ENCODE data around the gene GPR171.

DNA sequence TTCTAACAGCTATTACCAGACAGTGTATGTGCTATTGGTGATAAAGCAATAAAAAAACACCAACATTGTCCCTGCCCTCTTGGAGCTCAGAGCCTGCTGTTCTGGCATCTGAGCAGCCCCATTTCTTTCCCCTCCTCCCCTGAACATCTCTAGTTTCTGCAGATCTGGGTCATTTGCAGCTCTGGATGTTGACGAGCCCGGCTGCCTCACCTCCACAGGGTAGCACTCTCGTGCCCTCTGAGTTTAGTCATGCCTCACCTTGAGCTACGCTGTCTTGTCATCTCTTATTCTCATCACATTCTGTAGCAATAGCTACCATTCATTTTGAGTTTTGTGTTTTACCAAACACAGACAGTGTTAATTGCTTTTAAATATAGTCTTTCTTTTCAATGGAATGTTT lies 30.0 kb upstream of the GPR171 start:
- TF ChIP-seq, protein P1, sequence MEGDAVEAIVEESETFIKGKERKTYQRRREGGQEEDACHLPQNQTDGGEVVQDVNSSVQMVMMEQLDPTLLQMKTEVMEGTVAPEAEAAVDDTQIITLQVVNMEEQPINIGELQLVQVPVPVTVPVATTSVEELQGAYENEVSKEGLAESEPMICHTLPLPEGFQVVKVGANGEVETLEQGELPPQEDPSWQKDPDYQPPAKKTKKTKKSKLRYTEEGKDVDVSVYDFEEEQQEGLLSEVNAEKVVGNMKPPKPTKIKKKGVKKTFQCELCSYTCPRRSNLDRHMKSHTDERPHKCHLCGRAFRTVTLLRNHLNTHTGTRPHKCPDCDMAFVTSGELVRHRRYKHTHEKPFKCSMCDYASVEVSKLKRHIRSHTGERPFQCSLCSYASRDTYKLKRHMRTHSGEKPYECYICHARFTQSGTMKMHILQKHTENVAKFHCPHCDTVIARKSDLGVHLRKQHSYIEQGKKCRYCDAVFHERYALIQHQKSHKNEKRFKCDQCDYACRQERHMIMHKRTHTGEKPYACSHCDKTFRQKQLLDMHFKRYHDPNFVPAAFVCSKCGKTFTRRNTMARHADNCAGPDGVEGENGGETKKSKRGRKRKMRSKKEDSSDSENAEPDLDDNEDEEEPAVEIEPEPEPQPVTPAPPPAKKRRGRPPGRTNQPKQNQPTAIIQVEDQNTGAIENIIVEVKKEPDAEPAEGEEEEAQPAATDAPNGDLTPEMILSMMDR (IDR thresholded peaks at IDR 0.05; ENCODE audit: insufficient read depth, low read depth, low read length) = no peak
- no peak for TF ChIP-seq EZH2 (IDR thresholded peaks at IDR 0.05; ENCODE audit: insufficient read depth, low read length)

Data from astrocyte (in vitro differentiated cells and primary cell).